ENCODE results near the gene EDIL3.

Gene EDIL3

DNA sequence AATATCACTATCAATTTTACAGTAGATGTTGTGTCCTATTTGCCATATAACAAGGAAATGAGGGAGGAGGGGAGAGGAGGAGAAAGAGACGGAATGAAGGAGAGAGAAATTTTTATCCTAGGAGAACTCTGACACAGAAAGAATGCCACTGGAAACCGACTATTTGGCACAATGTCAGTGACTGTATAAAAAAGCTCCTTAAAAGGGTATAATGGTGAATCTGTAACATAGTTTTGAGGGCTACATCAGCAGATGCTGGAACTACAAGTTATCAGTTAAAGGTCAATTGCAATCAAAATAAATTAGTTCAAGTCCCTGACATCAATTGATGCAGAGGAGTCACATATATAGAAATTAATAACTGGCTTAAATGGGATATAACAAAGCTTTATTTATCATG, 5.7 kb downstream of the EDIL3 start:
- TF ChIP-seq, protein P1, sequence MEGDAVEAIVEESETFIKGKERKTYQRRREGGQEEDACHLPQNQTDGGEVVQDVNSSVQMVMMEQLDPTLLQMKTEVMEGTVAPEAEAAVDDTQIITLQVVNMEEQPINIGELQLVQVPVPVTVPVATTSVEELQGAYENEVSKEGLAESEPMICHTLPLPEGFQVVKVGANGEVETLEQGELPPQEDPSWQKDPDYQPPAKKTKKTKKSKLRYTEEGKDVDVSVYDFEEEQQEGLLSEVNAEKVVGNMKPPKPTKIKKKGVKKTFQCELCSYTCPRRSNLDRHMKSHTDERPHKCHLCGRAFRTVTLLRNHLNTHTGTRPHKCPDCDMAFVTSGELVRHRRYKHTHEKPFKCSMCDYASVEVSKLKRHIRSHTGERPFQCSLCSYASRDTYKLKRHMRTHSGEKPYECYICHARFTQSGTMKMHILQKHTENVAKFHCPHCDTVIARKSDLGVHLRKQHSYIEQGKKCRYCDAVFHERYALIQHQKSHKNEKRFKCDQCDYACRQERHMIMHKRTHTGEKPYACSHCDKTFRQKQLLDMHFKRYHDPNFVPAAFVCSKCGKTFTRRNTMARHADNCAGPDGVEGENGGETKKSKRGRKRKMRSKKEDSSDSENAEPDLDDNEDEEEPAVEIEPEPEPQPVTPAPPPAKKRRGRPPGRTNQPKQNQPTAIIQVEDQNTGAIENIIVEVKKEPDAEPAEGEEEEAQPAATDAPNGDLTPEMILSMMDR (conservative IDR thresholded peaks at IDR 0.05; ENCODE audit: control insufficient read depth, insufficient read depth, low read depth, low read length): no peak
- no peak for DNase-seq (ENCODE audit: low read depth)
- no peak overlapping the region for H3K4me3 ChIP-seq (ENCODE audit: control insufficient read depth, low read depth, low read length)

DNA sequence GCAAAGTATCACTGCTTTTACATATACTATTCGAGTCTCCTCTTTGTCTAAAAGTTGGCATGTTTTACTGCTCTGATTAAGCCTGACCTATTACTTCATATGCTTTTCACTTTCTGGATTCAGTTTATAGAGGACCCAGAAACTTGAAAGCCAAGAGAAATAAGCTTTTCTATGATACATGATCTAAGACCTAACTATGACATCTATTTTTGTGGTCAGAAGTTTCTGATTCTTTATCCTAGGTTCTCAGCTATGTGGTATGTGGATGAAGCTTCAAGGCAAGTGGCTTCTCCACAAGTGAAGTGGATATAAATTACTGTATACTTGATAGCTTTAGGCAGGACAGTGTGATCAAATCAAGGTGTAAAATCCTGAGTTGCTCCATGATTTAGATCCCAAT, 6.3 kb downstream of the EDIL3 start:
- peak; percentile 38 for DNase-seq (ENCODE audit: low read depth)
- TF ChIP-seq, protein P1 (conservative IDR thresholded peaks at IDR 0.05; ENCODE audit: control insufficient read depth, insufficient read depth, low read depth, low read length): no peak
- H3K4me3 ChIP-seq (ENCODE audit: control insufficient read depth, low read depth, low read length): no peak overlapping the region

DNA sequence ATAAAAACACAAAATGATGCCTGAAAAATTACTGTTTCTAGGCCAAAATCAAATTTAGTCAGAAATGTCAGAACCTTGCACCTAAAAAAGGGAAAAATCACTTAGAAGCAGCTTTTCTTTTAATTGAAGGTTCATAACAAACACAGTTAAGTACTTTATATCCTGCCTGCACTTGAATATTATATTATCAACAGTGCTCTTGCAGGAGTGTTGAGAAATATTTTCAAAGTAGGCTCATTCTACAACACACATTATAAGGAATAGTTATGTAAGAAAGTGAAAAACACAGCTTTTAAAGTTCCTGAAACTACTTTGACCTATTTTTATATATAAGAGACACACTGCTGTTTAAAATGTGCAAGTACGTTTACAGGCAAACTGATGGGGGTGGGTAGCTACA, 8.3 kb downstream of the EDIL3 start:
- TF ChIP-seq, protein P1 (conservative IDR thresholded peaks at IDR 0.05; ENCODE audit: control insufficient read depth, insufficient read depth, low read depth, low read length): no peak
- no peak for DNase-seq (ENCODE audit: low read depth)

DNA sequence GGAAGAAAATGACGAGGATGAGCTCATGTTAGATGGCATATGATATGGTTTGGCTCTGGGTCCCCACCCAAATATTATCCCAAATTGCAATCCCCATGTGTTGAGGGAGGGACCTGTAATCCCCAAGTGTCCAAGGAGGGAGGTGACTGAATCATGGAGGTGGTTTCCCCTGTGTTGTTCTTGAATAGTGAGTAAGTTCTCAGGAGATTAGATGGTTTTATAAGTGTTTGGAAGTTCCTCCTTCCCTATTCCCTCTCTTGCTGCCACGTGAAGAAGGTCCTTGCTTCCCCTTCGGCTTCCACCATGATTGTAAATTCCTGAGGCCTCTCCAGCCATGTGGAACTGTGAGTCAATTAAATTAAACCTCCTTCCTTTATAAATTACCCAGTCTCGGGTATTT, 10.1 kb downstream of the EDIL3 start:
- TF ChIP-seq, protein P1 (conservative IDR thresholded peaks at IDR 0.05; ENCODE audit: control insufficient read depth, insufficient read depth, low read depth, low read length): no peak
- H3K4me3 ChIP-seq (ENCODE audit: control insufficient read depth, low read depth, low read length): no peak overlapping the region
- DNase-seq (ENCODE audit: low read depth): no peak

More for the DNA sequence above, 8.3 kb downstream of the EDIL3 start:
- H3K4me3 ChIP-seq (ENCODE audit: control insufficient read depth, low read depth, low read length): no peak overlapping the region

DNA sequence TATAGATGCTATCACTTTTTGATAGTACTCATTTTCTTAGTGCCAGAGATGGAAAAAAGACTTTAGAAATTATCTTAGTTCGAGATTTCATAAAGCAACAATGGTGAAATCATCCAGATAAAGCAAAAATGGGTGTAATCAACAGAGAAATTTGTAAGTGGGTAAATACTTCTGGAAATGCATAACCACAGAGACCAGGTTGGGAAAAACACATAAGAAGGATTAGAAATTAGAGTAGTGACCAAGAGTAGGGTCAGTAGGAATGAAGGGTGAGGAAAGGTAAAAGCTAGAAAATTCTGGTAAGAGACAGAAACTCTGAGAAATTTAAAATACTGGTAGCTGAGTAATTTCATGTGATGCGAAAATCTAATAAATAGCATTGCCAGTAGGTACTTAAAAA, 11.2 kb downstream of the EDIL3 start:
- H3K4me3 ChIP-seq (ENCODE audit: control insufficient read depth, low read depth, low read length): no peak overlapping the region
- DNase-seq (ENCODE audit: low read depth): no peak
- TF ChIP-seq, protein P1 (conservative IDR thresholded peaks at IDR 0.05; ENCODE audit: control insufficient read depth, insufficient read depth, low read depth, low read length): no peak

DNA sequence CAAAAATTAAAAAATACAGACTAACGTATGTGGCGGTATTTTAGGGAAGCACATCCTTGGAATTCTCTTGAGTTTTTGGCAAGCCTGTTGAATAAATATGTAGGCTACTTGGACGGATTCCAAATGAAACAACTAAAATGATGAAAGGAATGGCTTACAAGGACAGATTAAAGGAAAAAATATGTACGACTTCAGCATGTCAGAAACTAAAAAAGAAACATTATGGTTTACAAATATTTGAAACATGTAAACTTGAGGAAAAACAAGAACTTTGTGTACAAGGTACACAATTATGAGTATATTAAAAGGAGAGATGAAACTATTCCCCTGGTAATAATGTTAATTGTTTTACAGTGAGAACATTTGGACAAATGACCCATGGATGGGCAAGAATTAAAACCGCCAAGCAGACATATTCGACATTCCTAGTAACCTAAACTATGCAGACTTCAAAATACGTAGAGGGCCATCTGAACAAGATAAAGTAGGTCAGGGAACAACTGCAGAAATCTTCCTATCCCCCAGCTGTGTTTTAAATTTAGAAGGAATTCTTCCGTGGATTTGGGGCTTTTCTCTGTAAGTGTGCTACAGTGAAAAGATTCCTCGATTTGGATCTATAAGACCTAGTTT, 12.5 kb downstream of the EDIL3 start:
- DNase-seq (ENCODE audit: low read depth): peak; percentile 23
- no peak overlapping the region for H3K4me3 ChIP-seq (ENCODE audit: control insufficient read depth, low read depth, low read length)
- TF ChIP-seq, protein P1 (conservative IDR thresholded peaks at IDR 0.05; ENCODE audit: control insufficient read depth, insufficient read depth, low read depth, low read length): no peak

DNA sequence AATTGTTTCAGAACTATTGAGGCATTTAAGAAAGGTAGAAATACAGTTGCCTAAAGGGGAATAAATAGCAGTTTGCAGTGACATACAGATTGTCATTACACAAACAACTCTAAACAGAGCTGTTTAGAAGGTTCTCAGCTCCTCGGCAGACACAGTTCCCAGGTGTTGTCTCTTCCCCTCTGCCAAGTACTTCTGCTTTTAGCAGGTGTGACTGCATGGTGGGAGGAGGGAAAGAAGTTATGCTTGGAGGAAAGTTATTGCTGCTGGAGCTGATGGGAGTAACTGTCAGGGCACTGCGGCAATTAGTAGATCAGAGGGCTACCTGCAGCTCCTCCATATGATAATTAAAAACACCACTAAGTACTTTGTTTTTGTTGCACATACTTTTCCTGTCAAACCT, 14.5 kb downstream of the EDIL3 start:
- H3K4me3 ChIP-seq (ENCODE audit: control insufficient read depth, low read depth, low read length): no peak overlapping the region
- no peak for DNase-seq (ENCODE audit: low read depth)
- TF ChIP-seq, protein P1 (conservative IDR thresholded peaks at IDR 0.05; ENCODE audit: control insufficient read depth, insufficient read depth, low read depth, low read length): no peak
